ENCODE measurements around the gene CENPF. TPM values are rescaled to one million over a fixed set of nuclear protein-coding genes. Genes with fewer than 3 reads are reported as not detected.
"Not testable (repeated sequence)": the region's sequence is repeated elsewhere in the genome, so short reads cannot be mapped to it uniquely, and the experiment has no call there.

The CENPF gene
- total RNA-seq, 1 experiment from 2014 or later = 135 TPM

DNA sequence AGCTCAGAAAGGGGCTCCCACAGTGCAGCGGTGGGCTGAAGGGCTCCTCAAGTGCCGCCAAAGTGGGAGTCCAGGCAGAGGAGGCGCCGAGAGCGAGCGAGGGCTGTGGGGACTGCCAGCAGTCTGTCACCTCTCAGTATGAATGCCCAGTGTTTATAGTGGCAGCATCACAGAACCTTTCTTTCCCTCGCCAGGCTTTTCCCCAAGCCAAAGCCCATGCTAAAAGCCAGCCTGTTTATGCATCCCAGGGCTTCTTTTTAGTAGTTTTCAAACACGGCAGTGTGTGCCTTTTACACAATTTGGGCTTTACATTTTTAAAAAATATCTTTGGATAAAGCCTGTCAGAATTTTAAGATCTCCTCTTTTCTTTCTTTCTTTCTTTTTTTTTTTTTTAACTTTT, 70.6 kb downstream of the CENPF start:
- CTCF ChIA-PET = interaction anchor here (0.9 to 1.6 kb wide), 2 partner anchors 14 to 472 kb away, joined by 3 to 4 read pairs; no protein-coding TSS in a partner anchor
- H3K27ac Mint-ChIP-seq (ENCODE audit: low read depth, unreplicated experiment) = no peak overlapping the region
- no peak overlapping the region for H3K4me3 Mint-ChIP-seq (ENCODE audit: unreplicated experiment)
- no peaks in the 10 kb centered on the region for H3K4me1 Mint-ChIP-seq (ENCODE audit: insufficient read depth, unreplicated experiment)
- no TSS peak for BruUV-seq (replicated peaks)
- intact Hi-C loops (cut with micrococcal nuclease) = no loop called here
- no peaks in the 10 kb centered on the region for H3K9me3 Mint-ChIP-seq (ENCODE audit: unreplicated experiment)
- TF ChIP-seq CTCF (IDR thresholded peaks at IDR 0.05; ENCODE audit: unreplicated experiment) = no peak
- H3K36me3 Mint-ChIP-seq (ENCODE audit: insufficient read depth, unreplicated experiment) = peaks cover 6% of the 10 kb centered on the region
- no peak for DNase-seq (ENCODE audit: unreplicated experiment)
- no peaks in the 10 kb centered on the region for H3K27me3 Mint-ChIP-seq (ENCODE audit: insufficient read depth, unreplicated experiment)
- POLR2A ChIA-PET = no interaction called here

DNA sequence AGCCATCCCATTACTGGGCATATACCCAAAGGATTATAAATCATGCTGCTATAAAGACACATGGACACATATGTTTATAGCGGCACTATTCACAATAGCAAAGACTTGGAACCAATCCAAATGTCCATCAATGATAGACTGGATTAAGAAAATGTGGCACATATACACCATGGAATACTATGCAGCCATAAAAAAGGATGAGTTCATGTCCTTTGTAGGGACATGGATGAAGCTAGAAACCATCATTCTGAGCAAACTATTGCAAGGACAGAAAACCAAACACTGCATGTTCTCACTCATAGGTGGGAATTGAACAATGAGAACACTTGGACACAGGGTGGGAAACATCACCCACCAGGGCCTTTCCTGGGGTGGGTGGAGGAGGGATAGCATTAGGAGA, 72.5 kb downstream of the CENPF start:
- H3K4me1 Mint-ChIP-seq (ENCODE audit: insufficient read depth, unreplicated experiment); H3K4me3 Mint-ChIP-seq (ENCODE audit: unreplicated experiment); H3K9me3 Mint-ChIP-seq (ENCODE audit: unreplicated experiment); H3K27ac Mint-ChIP-seq (ENCODE audit: low read depth, unreplicated experiment); POLR2A ChIA-PET; H3K36me3 Mint-ChIP-seq (ENCODE audit: insufficient read depth, unreplicated experiment); H3K27me3 Mint-ChIP-seq (ENCODE audit: insufficient read depth, unreplicated experiment); CTCF ChIA-PET; BruUV-seq (replicated peaks); DNase-seq (ENCODE audit: unreplicated experiment); intact Hi-C loops (cut with micrococcal nuclease): not testable (repeated sequence)

- Mint-ChIP-seq H3K27me3 (ENCODE audit: insufficient read depth, unreplicated experiment) (no peaks in the 10 kb centered on the region), H3K4me3 (ENCODE audit: unreplicated experiment) (no peak overlapping the region), H3K9me3 (ENCODE audit: unreplicated experiment) (no peaks in the 10 kb centered on the region), H3K36me3 (ENCODE audit: insufficient read depth, unreplicated experiment) (no peaks in the 10 kb centered on the region), H3K27ac (ENCODE audit: low read depth, unreplicated experiment) (no peak overlapping the region), H3K4me1 (ENCODE audit: insufficient read depth, unreplicated experiment) (no peaks in the 10 kb centered on the region)
- CTCF ChIA-PET = interaction anchor here (0.7 to 2.2 kb wide), 9 partner anchors 15 to 880 kb away, joined by 3 to 19 read pairs (median 4); no protein-coding TSS in a partner anchor
- BruUV-seq (replicated peaks) = no TSS peak
- intact Hi-C loops (cut with micrococcal nuclease) = no loop called here
- no peak for TF ChIP-seq CTCF (IDR thresholded peaks at IDR 0.05; ENCODE audit: unreplicated experiment)
- DNase-seq (ENCODE audit: unreplicated experiment) = no peak
- POLR2A ChIA-PET = interaction anchor here (0.7 kb wide), 1 partner anchor 283 kb away, joined by 3 read pairs; no protein-coding TSS in a partner anchor
Observed at GRCh38 chr1:214676747-214677146, 73.8 kb downstream of the CENPF start.

DNA sequence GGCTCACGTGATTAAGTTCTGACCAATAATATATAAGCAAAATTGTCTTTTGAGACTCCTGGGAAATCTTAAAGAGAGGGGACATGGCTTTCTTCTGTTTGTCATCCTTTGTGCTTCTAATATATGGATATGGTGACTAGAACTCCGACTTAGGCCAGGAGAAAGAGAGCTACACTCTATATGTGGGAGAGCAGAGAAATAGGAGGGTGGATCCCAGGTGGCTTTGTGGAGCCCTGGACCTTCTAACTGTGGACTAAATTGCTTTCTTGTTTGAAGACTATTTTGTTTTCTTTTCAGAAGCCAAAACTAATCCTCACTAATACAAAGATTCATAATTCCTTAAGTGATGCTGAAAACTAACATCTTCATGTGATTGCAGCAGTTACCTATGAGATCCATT, 75.0 kb downstream of the CENPF start:
- no TSS peak for BruUV-seq (replicated peaks)
- POLR2A ChIA-PET = interaction anchor here (0.8 kb wide), 2 partner anchors 8 to 116 kb away, joined by 3 to 4 read pairs; no protein-coding TSS in a partner anchor

More for the DNA sequence above, 75.0 kb downstream of the CENPF start:
- Mint-ChIP-seq H3K27ac (ENCODE audit: low read depth, unreplicated experiment) (no peak overlapping the region), H3K27me3 (ENCODE audit: insufficient read depth, unreplicated experiment) (no peaks in the 10 kb centered on the region), H3K4me1 (ENCODE audit: insufficient read depth, unreplicated experiment) (no peaks in the 10 kb centered on the region), H3K9me3 (ENCODE audit: unreplicated experiment) (no peaks in the 10 kb centered on the region), H3K36me3 (ENCODE audit: insufficient read depth, unreplicated experiment) (no peaks in the 10 kb centered on the region), H3K4me3 (ENCODE audit: unreplicated experiment) (no peak overlapping the region)
- intact Hi-C loops (cut with micrococcal nuclease) = no loop called here
- no peak for TF ChIP-seq CTCF (IDR thresholded peaks at IDR 0.05; ENCODE audit: unreplicated experiment)
- CTCF ChIA-PET = interaction anchor here (0.5 to 2.2 kb wide), 4 partner anchors 40 to 951 kb away, joined by 3 to 10 read pairs (median 3); no protein-coding TSS in a partner anchor
- no peak for DNase-seq (ENCODE audit: unreplicated experiment)
